ENCODE measurements around the gene DCAF8.
A peak's percentile ranks its signal among the peaks of the same experiment; 100 is the strongest.

The DCAF8 gene

GRCh38 chr1:160226623-160227022 lies 35.7 kb downstream of the DCAF8 start:
- DNase-seq (ENCODE audit: low read depth in 2 of 2), result no peak

- DNase-seq (ENCODE audit: low read depth in 2 of 2), result no peak
These were observed 37.0 kb downstream of the DCAF8 start for GRCh38 chr1:160225345-160225744.

- DNase-seq (ENCODE audit: low read depth in 2 of 2), result no peak
These were observed 37.7 kb downstream of the DCAF8 start for GRCh38 chr1:160224606-160225005.

- no peak for DNase-seq (ENCODE audit: low read depth in 2 of 2)
These were observed 39.8 kb downstream of the DCAF8 start for GRCh38 chr1:160222546-160222945.

GRCh38 chr1:160221089-160221488 lies 41.3 kb downstream of the DCAF8 start:
- DNase-seq (ENCODE audit: low read depth in 2 of 2), result no peak

- no peak for DNase-seq (ENCODE audit: low read depth in 2 of 2)
These were observed 42.0 kb downstream of the DCAF8 start for GRCh38 chr1:160220301-160220700.

- no peak for DNase-seq (ENCODE audit: low read depth in 2 of 2)
These were observed 43.1 kb downstream of the DCAF8 start for GRCh38 chr1:160219062-160219929.

GRCh38 chr1:160217481-160218051 lies 44.8 kb downstream of the DCAF8 start:
- DNase-seq (ENCODE audit: low read depth in 2 of 2), result no peak

GRCh38 chr1:160216301-160216700 lies 46.0 kb downstream of the DCAF8 start:
- no peak for DNase-seq (ENCODE audit: low read depth in 2 of 2)

GRCh38 chr1:160214481-160215140 lies 47.7 kb downstream of the DCAF8 start:
- DNase-seq (ENCODE audit: low read depth in 2 of 2), result no peak

- DNase-seq (ENCODE audit: low read depth in 2 of 2), result no peak
These were observed 51.1 kb downstream of the DCAF8 start for GRCh38 chr1:160211046-160211790.

- DNase-seq (ENCODE audit: low read depth in 2 of 2), result no peak
These were observed 51.8 kb downstream of the DCAF8 start for GRCh38 chr1:160210561-160210960.

GRCh38 chr1:160209321-160210046 lies 52.9 kb downstream of the DCAF8 start:
- no peak for DNase-seq (ENCODE audit: low read depth in 2 of 2)

- DNase-seq (ENCODE audit: low read depth in 2 of 2), result no peak
These were observed 53.6 kb downstream of the DCAF8 start for GRCh38 chr1:160208557-160209320.

- DNase-seq (ENCODE audit: low read depth in 2 of 2), result no peak
These were observed 54.4 kb downstream of the DCAF8 start for GRCh38 chr1:160207771-160208556.

GRCh38 chr1:160207118-160207650 lies 55.2 kb downstream of the DCAF8 start:
- no peak for DNase-seq (ENCODE audit: low read depth in 2 of 2)

- no peak for DNase-seq (ENCODE audit: low read depth in 2 of 2)
These were observed 55.8 kb downstream of the DCAF8 start for GRCh38 chr1:160206421-160207117.

- DNase-seq (ENCODE audit: low read depth in 2 of 2), result peak; percentile 29 to 40
These were observed 56.3 kb downstream of the DCAF8 start for GRCh38 chr1:160206036-160206389.

Measured in stimulated activated CD8-positive, alpha-beta memory T cell treated with anti-CD3 and anti-CD28 coated beads, Interleukin-15, amount 100 ng/mL, for 4 hours (primary cell).